SK-N-SH treated with all-trans-retinoic acid at 6 μM for 48 hours (cell line): ENCODE measurements around the gene ABCB11.

Experiments
- ARNTL ChIP-seq: fragments of 450-650 bp; formaldehyde crosslinking; IDR thresholded peaks from 2 replicates; pipeline ENCODE4 v1.5.0; 2020; ENCODE audit warnings: low read depth, mild to moderate bottlenecking, moderate library complexity, borderline replicate concordance
- RARB ChIP-seq: fragments of 250-450 bp; sonication (Bioruptor Pico); IDR thresholded peaks from 2 replicates; pipeline ENCODE4 v1.8.0; 2021; ENCODE audit warnings: mild to moderate bottlenecking, moderate library complexity
- TCF4 ChIP-seq: fragments of 250-450 bp; sonication (Bioruptor Pico); IDR thresholded peaks from 2 replicates; pipeline ENCODE4 v1.8.0; 2021; ENCODE audit warnings: mild to moderate bottlenecking, moderate library complexity, borderline replicate concordance
- TOX ChIP-seq: fragments of 250-450 bp; sonication (Bioruptor Pico); IDR thresholded peaks from 2 replicates; pipeline ENCODE4 v1.8.0; 2021; ENCODE audit warnings: mild to moderate bottlenecking, moderate library complexity, borderline replicate concordance
- ZFP3 ChIP-seq: fragments of 250-450 bp; sonication (Bioruptor Pico); IDR thresholded peaks from 2 replicates; pipeline ENCODE4 v1.5.0; 2020; ENCODE audit warnings: mild to moderate bottlenecking, moderate library complexity
- ZFP30 ChIP-seq: fragments of 450-650 bp; formaldehyde crosslinking; IDR thresholded peaks from 2 replicates; pipeline ENCODE4 v1.5.0; 2022; ENCODE audit warnings: mild to moderate bottlenecking, moderate library complexity
- ZNF8 ChIP-seq: fragments of 450-650 bp; formaldehyde crosslinking; IDR thresholded peaks from 2 replicates; pipeline ENCODE4 v1.5.0; 2020; ENCODE audit warnings: mild to moderate bottlenecking, moderate library complexity
- TF ChIP-seq, protein P1 (sequence below): fragments of 250-450 bp; sonication (Bioruptor Pico); IDR thresholded peaks from 2 replicates; pipeline ENCODE4 v1.8.0; 2020; ENCODE audit warnings: mild to moderate bottlenecking, moderate library complexity, borderline replicate concordance
- TF ChIP-seq, protein P2 (sequence below): fragments of 250-450 bp; sonication (Bioruptor Pico); IDR thresholded peaks from 2 replicates; pipeline ENCODE4 v1.5.1; 2020; ENCODE audit warnings: low read depth, mild to moderate bottlenecking, moderate library complexity

GRCh38 chr2:168901003-168901402 is 130.1 kb downstream of the ABCB11 start, which contains the start of gene G6PC2:
- TF ChIP-seq, protein P1, sequence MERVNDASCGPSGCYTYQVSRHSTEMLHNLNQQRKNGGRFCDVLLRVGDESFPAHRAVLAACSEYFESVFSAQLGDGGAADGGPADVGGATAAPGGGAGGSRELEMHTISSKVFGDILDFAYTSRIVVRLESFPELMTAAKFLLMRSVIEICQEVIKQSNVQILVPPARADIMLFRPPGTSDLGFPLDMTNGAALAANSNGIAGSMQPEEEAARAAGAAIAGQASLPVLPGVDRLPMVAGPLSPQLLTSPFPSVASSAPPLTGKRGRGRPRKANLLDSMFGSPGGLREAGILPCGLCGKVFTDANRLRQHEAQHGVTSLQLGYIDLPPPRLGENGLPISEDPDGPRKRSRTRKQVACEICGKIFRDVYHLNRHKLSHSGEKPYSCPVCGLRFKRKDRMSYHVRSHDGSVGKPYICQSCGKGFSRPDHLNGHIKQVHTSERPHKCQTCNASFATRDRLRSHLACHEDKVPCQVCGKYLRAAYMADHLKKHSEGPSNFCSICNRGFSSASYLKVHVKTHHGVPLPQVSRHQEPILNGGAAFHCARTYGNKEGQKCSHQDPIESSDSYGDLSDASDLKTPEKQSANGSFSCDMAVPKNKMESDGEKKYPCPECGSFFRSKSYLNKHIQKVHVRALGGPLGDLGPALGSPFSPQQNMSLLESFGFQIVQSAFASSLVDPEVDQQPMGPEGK (CRISPR knock-in tag) = no peak
- TF ChIP-seq ZFP30 (no peak), ARNTL (CRISPR knock-in tag) (no peak), RARB (CRISPR knock-in tag) (no peak), TOX (CRISPR knock-in tag) (no peak), ZFP3 (no peak), ZNF8 (CRISPR knock-in tag) (no peak), TCF4 (CRISPR knock-in tag) (no peak)
- TF ChIP-seq, protein P2, sequence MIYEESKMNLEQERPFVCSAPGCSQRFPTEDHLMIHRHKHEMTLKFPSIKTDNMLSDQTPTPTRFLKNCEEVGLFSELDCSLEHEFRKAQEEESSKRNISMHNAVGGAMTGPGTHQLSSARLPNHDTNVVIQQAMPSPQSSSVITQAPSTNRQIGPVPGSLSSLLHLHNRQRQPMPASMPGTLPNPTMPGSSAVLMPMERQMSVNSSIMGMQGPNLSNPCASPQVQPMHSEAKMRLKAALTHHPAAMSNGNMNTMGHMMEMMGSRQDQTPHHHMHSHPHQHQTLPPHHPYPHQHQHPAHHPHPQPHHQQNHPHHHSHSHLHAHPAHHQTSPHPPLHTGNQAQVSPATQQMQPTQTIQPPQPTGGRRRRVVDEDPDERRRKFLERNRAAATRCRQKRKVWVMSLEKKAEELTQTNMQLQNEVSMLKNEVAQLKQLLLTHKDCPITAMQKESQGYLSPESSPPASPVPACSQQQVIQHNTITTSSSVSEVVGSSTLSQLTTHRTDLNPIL (CRISPR knock-in tag) = no peak
